Esophagus (tissue), 2 donors: ENCODE measurements around the gene MMGT1. TPM values are rescaled to one million over a fixed set of nuclear protein-coding genes. Genes with fewer than 3 reads are reported as not detected.
"Not testable (repeated sequence)": the region's sequence is repeated elsewhere in the genome, so short reads cannot be mapped to it uniquely, and the experiment has no call there.

Experiments used
- H3K27ac ChIP-seq, 2 donors: one replicate each; pipeline ENCODE4 v1.5.1; 2013; ENCODE audit warnings: low read depth in 2 of 2, mild to moderate bottlenecking in 2 of 2, inconsistent platforms in 1 of 2, low read length in 1 of 2, moderate library complexity in 1 of 2
- H3K27me3 ChIP-seq, 2 donors: one replicate each; pipeline ENCODE4 v1.6.1; 2013; ENCODE audit warnings: low read length in 2 of 2, control low read depth in 1 of 2, mild to moderate bottlenecking in 1 of 2; ENCODE audit not compliant: insufficient read depth in 2 of 2, control insufficient read depth in 1 of 2
- H3K36me3 ChIP-seq, 2 donors: one replicate each; pipeline ENCODE4 v1.6.1; 2013; ENCODE audit warnings: low read length in 1 of 2; ENCODE audit not compliant: control insufficient read depth in 2 of 2, insufficient read depth in 2 of 2
- H3K4me1 ChIP-seq, 2 donors: one replicate each; pipeline ENCODE4 v1.6.1; 2013; ENCODE audit warnings: low read length in 1 of 2; ENCODE audit not compliant: control insufficient read depth in 2 of 2, insufficient read depth in 2 of 2
- H3K4me3 ChIP-seq, 2 donors: one replicate each; pipeline ENCODE4 v1.5.1; 2013; ENCODE audit warnings: low read length in 2 of 2, mild to moderate bottlenecking in 2 of 2, low read depth in 1 of 2, moderate library complexity in 1 of 2
- H3K9me3 ChIP-seq, 2 donors: one replicate each; pipeline ENCODE4 v1.6.1; 2013; ENCODE audit warnings: mild to moderate bottlenecking in 2 of 2, low read depth in 1 of 2, low read length in 1 of 2, moderate library complexity in 1 of 2; ENCODE audit not compliant: control insufficient read depth in 2 of 2, insufficient read depth in 1 of 2
- WGBS, 2 donors: extraction: QIAGEN DNeasy Blood & Tissue Kit; methylation state at CpG; one replicate each; pipeline ENCODE4 v1.1.7; 2013; 5-methylcytosine and 5-hydroxymethylcytosine counted together
- polyA plus RNA-seq, 2 donors: library from polyadenylated mRNA; stranded (reverse); fragments of 200-250 nt; gene quantifications; one replicate each; pipeline ENCODE4 v1.2.3, GENCODE V29; 2013
- donor health status: healthy with polysubstance abuse.
- donor health status: Bipolar disorder and iron deficiency.

Gene MMGT1
- polyA plus RNA-seq, 2 donors, result 1.5 to 7.5 TPM

- Histone ChIP-seq H3K4me1 (no peaks in the 10 kb centered on the region), H3K4me3 (no peak overlapping the region), H3K9me3 (peaks cover 0 to 3% of the 10 kb centered on the region in 2 donors), H3K27me3 (no peaks in the 10 kb centered on the region), H3K36me3 (no peaks in the 10 kb centered on the region), H3K27ac (no peak overlapping the region)
- 76 to 92% methylated on average over 2 of the region's 2 CpGs for WGBS, 2 donors
Measured at GRCh38 chrX:135944486-135944885, 29.3 kb downstream of the MMGT1 start.

DNA sequence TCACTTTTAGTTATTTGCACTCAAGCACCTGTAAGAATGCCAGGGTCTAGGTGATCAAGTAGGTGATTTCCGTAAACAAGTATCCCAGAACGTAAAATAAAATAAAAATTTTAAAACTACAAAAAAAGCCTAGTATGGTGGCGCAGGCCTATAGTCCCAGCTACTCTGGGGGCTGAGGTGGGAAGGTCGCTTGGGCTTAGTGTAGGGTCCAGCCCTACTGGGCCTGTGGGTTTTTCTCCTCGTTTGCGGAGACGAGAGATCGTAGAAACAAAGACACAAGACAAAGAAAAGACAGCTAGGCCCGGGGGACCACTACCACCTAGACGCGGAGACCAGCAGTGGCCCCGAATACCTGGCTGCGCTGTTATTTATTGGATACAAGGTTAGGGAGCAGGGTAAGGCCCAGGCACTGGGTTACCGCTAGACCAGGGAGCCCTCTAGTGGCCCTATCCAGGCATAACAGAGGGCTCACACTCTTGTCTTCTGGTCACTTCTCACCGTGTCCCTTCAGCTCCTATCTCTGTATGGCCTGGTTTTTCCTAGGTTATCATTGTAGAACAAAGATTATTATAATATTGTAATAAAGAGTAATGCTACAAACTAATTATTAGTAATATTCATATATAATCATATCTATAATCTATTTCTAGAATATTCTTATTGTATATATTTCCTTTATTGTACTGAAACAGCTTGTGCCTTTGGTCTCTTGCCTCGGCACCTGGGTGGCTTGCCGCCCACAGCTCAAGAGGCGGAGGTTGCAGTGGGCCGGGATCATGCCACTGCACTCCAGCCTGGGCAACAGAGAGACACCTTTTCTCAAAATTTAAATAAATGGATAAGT lies 41.9 kb downstream of the MMGT1 start:
- Histone ChIP-seq H3K27ac (no peak overlapping the region), H3K4me1 (no peaks in the 10 kb centered on the region), H3K4me3 (no peak overlapping the region), H3K9me3 (no peaks in the 10 kb centered on the region), H3K27me3 (no peaks in the 10 kb centered on the region), H3K36me3 (no peaks in the 10 kb centered on the region)
- 41 to 49% methylated on average over 19 of the region's 19 CpGs for WGBS, 2 donors

- 31 to 50% methylated on average over 2 of the region's 2 CpGs for WGBS, 2 donors
- no peaks in the 10 kb centered on the region for H3K4me1 ChIP-seq
- no peaks in the 10 kb centered on the region for H3K27me3 ChIP-seq
- H3K27ac ChIP-seq, result no peak overlapping the region
- no peaks in the 10 kb centered on the region for H3K9me3 ChIP-seq
- H3K4me3 ChIP-seq, result no peak overlapping the region
- H3K36me3 ChIP-seq, result no peaks in the 10 kb centered on the region
Measured at GRCh38 chrX:135927897-135928296, 45.9 kb downstream of the MMGT1 start.

- no peaks in the 10 kb centered on the region for H3K9me3 ChIP-seq
- no peak overlapping the region for H3K4me3 ChIP-seq
- H3K27ac ChIP-seq, result no peak overlapping the region
- 63 to 82% methylated on average over 5 of the region's 5 CpGs for WGBS, 2 donors
- H3K36me3 ChIP-seq, result no peaks in the 10 kb centered on the region
- no peaks in the 10 kb centered on the region for H3K27me3 ChIP-seq
- H3K4me1 ChIP-seq, result no peaks in the 10 kb centered on the region
Measured at GRCh38 chrX:135923353-135923752, 50.4 kb downstream of the MMGT1 start.

GRCh38 chrX:135920516-135920915 lies 53.3 kb downstream of the MMGT1 start:
- H3K36me3 ChIP-seq, H3K4me3 ChIP-seq, H3K4me1 ChIP-seq, H3K27me3 ChIP-seq, H3K9me3 ChIP-seq, H3K27ac ChIP-seq: not testable (repeated sequence)
- 38 to 40% methylated on average over 1 of the region's 1 CpG for WGBS, 2 donors

DNA sequence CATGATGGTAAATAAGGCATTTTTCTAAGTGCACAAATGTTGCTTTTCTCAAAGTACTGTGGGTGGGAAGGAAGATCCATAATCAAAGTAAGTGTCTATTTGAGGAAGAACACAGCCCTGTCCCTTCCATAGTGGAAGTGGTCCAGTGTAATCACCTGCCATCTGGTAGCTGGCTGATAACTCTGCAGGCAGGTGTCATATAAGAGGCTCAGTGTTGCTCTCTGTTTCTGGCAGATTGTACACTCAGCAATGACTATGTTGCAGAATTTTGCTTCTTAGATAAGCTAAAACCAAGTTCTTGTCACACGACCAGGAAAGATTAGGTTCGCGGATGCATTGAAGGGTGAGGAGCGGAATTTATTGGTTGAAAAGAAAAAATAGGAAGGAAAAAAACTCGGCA lies 59.4 kb downstream of the MMGT1 start:
- peaks cover 0 to 4% of the 10 kb centered on the region in 2 donors for H3K27me3 ChIP-seq
- no peaks in the 10 kb centered on the region for H3K4me1 ChIP-seq
- H3K4me3 ChIP-seq, result no peak overlapping the region
- no peak overlapping the region for H3K27ac ChIP-seq
- H3K9me3 ChIP-seq, result no peaks in the 10 kb centered on the region
- WGBS, 2 donors, result 90 to 93% methylated on average over 5 of the region's 5 CpGs
- H3K36me3 ChIP-seq, result no peaks in the 10 kb centered on the region

Other genes starting within 250 kb of the MMGT1 start
- not detected for gene CT45A3, start 205.8 kb downstream of the MMGT1 start, polyA plus RNA-seq
- not detected for gene CT45A5, start 188.5 kb downstream of the MMGT1 start, polyA plus RNA-seq
- not detected for gene CT45A6, start 171.2 kb downstream of the MMGT1 start, polyA plus RNA-seq
- gene CT45A2, start 154.0 kb downstream of the MMGT1 start, polyA plus RNA-seq, result not detected
- gene CT45A7, start 136.7 kb downstream of the MMGT1 start, polyA plus RNA-seq, result not detected
- gene CT45A8, start 119.5 kb downstream of the MMGT1 start, polyA plus RNA-seq, result not detected
- gene CT45A9, start 102.2 kb downstream of the MMGT1 start, polyA plus RNA-seq, result not detected
- gene CT45A10, start 80.5 kb downstream of the MMGT1 start, polyA plus RNA-seq, result not detected
- not detected for gene SAGE1, start 80.3 kb downstream of the MMGT1 start, polyA plus RNA-seq
- gene SLC9A6, start 11.4 kb upstream of the MMGT1 start, polyA plus RNA-seq, result 1 to 10 TPM; 6.6 to 7.2 TPM
- gene FHL1, start 173.5 kb upstream of the MMGT1 start, polyA plus RNA-seq, result 100 to 1,000 TPM in 1 of 2 donors, 10 to 100 TPM in 1; 70.7 to 127 TPM